Erythroblast (primary cell): ENCODE data around the gene MAEA.
"Not testable (repeated sequence)": the region's sequence is repeated elsewhere in the genome, so short reads cannot be mapped to it uniquely, and the experiment has no call there.

Source experiments
- DNase-seq, 2 experiments: peaks; one replicate each; lab custom pipeline; 2025; lab: John Stamatoyannopoulos, UW
- GATA1 ChIP-seq: IDR thresholded peaks from 2 replicates; pipeline ENCODE4 v1.6.1; 2011; ENCODE audit warnings: low read depth, mild to moderate bottlenecking, control low read depth, low read length, moderate library complexity
- POLR2A ChIP-seq: IDR thresholded peaks from 2 replicates; pipeline ENCODE4 v1.6.1; 2011; ENCODE audit warnings: mild to moderate bottlenecking, low read length

Gene MAEA

DNA sequence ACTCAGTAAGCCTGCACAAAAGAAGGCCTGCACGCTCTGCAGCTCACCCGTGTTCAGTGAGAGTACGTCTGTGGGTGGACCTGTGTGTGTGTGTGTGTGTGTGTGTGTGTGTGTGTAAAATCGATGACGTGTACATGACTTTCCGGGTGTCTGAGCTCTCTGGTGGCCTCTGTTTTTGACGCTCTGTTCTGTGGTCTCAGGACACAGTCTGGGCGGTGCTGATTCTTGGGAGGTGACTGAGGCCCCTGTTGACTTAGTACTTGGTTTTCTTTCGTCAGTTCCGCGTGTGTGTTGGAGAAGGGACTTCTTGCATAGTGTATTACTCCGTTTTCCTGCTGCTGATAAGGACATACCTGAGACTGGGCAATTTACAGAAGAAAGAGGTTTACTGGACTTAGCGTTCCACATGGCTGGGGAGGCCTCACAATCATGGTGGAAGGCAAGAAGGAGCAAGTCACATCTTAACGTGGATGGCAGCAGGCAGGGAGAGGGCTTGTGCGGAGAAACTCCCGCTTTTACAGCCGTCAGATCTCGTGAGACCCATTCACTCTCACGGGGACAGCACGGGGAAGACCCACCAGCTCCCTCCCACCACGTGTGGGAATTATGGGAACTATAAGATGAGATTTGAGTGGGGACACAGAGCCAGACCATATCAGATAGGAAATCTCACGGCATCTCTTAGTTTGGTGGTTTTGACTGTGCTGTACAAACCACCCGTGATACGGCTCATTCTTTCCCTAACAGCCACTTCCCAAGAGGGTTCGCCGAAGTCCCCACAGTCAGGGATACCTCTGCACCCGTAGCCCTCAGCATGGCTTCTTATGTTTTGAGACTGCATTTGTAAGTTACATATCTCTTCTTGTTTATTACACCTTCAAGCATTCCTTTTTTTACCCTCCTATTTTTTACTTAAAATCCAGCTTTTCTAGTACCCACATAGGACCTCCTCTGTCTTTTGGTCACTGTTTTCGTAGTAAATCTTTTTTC, 81.8 kb downstream of the MAEA start:
- DNase-seq: no peak
- TF ChIP-seq POLR2A (no peak), GATA1 (no peak)

DNA sequence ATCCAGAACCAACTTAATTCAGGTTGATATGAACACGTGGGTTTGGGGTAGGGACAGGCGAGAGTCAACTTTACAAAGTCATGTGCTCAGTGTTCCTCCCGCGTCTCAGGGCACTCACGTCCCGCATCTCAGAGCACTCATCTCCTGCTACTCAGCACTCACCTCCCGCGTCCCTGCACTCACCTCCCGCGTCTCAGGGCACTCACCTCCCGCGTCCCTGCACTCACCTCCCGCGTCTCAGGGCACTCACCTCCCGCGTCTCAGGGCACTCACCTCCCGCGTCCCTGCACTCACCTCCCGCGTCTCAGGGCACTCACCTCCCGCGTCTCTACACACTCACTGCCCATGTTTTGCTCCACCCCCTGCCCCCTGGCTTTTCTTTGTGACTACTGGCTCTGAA, 82.9 kb downstream of the MAEA start:
- not testable (repeated sequence) for DNase-seq

DNA sequence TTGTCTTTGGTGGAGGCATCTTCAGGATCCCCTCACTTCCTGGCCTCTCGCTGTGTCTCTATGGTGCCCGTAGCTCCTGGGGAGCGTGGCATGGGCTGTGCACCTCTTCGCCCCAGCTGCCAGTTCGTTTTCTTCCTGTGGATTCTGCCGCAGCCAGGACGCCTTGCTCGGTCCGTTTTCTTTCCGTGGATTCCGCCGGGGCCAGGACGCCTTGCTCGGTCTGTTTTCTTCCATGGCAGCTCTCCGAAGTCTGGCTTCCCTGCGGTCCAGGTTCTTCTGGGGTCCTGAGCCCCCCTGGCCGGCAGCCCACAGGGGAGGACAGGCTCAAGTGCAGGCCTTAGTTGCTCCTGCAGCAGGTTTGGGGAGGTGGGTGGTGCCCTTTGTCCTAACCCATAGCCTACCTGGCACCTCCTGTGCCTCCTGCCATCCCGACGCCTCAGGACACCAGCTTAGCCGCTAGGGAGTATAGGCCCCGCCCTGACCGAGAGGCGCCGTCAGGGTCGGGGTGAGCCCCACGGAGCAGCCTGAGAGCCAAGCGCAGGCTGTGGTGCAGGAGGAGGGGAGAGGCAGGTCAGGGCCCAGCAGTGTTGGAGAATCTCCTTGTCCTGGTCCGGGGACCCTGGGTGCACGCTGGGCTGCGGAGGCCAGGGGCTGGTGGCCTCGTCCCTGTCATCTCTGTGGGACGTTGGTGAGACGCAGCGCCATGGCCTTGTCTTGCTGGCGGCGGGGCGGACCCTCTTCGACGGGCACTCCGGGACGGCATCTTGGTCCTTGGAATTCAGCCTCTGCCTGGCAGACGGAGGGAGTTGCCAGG, 84.4 kb downstream of the MAEA start:
- TF ChIP-seq GATA1: no peak
- DNase-seq: no peak

DNA sequence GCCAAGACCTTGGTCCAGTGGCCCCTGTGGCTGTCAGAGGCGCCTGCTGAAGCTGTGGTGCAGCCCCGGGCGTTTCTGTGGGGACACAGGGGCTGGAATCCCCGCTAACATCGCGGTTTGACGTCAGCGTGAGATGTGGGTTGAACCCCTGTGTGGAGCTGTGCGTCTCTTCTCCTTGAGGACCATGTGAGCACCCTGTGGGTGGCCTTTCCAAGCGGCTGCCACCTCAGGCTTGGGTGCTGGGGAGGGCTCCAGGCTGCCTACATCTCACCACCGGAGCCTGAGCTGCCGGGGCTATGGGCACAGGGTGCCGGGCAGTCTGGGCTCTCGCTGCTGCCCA, 85.0 kb downstream of the MAEA start:
- no peak for TF ChIP-seq POLR2A
- TF ChIP-seq GATA1: no peak
- no peak for DNase-seq

DNA sequence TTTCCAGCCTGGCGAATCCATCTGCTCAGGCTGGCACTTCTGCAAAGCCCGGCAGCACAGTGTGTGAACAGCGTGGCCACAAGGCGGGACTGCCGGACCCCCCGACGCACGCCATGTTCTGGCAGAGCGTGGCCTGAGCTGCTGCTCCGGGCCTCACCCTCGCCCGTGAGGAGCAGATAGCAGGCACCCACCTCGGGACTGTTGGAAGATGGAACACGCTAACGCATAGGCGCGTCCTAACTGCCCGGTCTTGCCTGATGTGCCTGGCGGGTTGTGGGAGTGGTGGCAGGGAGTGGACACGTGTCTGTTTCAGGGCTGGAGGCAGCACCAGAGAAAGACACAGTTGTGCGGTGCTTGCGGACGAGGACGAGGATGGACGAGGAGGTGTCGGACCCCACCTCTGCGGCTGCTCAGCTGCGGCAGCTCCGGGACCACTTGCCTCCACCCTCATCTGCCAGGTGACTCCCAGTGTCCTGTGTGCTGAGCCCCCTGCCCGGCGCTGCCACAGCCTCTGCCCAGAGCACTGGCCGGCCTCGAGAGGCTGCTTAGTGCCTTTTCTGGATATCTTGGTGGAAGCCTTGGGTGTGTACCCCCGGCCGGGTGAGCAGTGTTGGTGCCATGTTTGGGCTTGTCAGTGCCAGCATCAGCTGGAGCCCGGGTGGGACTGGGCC, 85.5 kb downstream of the MAEA start:
- DNase-seq: no peak
- no peak for TF ChIP-seq POLR2A
- no peak for TF ChIP-seq GATA1

DNA sequence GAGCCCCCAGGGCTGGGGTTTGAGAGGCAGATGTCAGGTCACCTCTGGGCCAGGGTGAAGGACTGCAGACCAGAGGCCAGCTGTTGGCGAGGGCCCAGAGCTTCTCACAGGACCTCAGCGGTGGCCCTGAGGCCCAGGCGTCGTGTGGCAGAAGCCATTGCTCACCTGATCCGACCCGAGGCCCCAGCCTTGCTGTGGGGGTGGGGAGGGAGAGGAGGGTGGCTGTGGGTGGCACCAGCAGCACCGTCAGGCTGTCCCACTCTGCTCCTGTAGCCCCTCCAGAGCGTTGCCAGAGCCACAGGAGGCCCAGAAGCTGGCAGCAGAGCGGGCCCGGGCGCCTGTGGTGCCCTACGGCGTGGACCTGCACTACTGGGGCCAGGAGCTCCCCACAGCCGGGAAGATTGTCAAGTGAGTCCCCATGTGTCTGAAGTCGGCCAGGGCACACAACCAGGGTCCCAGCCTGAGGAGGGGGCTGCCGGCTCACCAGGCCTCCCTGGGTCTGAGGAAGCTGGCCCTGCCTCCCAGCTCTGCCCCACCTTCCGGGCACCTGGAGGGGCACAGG, 86.2 kb downstream of the MAEA start:
- no peak for DNase-seq
- TF ChIP-seq GATA1: no peak
- TF ChIP-seq POLR2A: no peak

DNA sequence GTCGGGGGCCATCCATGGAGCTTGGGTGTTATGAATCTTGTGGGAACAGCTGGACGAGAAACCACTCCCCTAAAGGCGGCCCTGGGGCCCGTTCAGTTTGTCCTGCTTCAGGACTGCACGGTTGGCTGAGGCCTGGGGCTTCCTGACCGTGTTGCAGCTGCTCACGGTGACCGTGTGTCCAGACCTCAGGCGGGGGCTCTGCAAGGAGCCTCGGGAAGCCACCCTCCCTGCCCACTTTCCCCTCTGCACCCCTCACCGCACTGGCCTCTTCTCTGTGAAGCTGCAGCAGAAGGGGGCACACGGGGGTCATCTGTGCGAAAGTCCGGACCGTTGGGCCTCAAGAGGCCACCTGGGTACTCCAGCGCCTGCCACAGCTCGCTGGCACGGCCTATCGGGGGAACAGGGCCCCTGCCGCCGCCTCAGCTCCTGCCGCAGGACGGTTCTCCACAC, 86.7 kb downstream of the MAEA start:
- no peak for TF ChIP-seq POLR2A
- no peak for TF ChIP-seq GATA1
- no peak for DNase-seq

DNA sequence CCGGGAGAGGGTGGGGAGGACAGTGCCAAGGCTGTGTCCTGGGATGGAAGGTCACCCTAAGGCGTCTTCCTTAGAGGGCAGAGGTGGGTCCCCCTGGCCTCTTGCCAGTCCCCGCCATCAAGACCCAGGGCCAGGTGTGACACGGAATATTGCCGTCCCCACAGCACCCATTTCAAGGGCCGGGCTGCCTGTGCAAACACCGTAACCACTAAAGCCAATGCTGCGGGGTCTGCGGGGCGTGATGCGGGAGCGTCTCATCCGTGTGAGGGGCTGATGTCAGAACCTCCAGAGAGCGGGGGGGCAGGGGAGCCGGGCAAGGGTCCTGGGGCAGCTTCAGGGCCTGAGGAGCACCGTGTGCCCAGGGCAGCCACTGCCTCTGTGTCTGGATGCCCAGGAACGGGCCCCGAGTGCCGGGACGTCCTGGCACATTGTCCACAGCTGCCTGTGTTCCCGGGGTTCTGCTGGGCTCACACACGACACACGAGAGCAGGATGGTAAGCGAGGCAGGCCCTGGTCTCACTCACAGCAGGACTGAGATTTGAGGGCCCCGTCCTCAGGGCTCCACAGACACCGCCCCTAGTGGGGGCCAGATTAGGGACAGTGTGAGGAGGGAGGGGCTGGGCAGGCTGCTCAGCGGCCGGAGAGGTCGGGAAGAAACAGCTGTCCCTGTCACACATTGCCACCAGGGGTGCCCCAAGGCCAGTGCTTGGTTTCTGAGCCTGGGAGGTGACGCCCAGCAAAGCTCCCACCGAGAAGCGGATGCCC, 87.3 kb downstream of the MAEA start:
- no peak for TF ChIP-seq POLR2A
- no peak for TF ChIP-seq GATA1

DNA sequence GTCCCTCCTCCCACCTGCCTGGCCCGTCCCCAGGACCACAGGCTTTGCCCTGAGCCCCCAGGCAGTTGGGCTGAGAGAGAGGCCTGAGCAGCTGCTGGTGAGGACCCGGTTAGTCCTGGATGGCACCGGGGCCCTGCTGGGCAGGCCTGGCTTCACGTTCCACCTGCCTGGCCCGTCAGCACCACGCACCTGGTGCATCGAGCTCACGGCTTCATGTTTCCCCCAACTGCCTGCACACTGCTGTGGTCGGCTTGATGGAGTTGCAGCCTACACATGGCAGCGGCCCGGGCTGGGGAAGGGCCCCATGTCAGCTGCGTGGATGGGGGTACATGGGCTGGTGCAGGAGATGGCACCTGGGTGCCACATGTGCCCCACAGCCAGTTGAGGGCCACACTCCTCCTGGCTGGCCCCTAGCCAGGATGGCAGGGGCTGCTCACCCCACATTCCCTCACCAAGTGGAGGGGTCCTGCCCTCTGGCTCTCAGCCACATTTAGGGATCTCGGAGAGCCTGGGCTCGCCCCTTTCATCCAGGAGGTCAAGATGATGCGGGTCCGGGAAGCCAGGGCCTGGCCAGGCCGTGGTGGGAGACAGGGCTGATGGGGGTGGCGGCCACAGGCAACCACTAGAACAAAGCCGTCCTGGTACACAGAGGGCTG, 88.0 kb downstream of the MAEA start:
- no peak for DNase-seq
- TF ChIP-seq POLR2A: no peak
- no peak for TF ChIP-seq GATA1

More for the DNA sequence above, 87.3 kb downstream of the MAEA start:
- no peak for DNase-seq

DNA sequence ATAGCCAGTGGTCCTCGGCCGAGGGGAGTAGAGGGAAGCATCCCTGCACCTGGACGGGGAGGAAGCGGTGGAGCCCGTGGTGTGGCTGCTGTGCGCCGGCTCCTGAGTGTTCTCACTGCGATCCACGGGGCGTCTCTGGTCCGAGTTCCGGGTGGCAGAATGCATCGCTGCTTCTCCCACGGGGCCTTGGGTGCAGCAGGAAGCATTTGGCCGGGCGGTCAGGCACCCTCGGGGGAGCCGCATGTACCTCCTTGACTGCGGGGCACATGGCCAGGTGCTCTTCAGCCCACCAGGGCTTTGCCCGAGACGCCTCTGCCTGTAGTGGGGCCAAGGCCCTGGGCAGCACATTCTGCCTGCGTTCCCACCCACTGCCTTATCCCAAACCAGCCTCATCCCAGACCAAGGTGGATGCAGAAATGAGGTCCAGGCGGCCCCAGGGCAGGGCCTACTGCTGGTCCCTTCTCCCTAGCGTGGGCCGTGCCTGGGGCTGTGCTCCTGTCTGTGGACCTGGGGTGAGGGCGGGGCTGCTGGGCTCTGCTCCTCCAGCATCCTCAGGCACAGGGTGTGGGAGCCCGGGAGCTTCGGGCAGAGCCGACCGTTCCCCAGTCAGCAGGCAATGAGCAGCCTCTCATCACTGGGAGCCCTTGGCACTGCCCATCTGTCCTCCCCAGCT, 89.0 kb downstream of the MAEA start:
- no peak for TF ChIP-seq POLR2A
- no peak for TF ChIP-seq GATA1
- DNase-seq: no peak

DNA sequence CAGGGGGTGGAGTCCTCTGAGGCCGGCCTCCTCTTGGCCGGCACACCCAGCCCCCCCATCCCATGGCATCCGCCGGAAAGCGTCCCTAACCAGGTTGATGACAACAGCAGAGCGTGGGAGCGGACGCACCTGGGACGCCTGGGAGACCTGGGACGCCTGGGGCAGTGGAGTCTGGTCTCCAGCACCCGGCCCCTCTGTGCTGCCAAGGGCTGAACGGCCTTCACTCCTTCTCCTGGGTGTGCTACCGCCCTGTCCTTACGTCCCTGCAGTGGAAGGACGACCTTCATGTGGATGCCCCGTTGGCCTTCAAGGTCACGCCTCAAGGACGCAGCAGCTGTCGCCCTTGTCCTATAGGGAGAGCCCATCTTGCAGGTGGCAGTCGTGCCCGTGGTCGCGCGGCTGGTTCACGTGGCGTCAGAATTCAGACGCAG, 89.7 kb downstream of the MAEA start:
- TF ChIP-seq GATA1 (no peak), POLR2A (no peak)
- DNase-seq: no peak

DNA sequence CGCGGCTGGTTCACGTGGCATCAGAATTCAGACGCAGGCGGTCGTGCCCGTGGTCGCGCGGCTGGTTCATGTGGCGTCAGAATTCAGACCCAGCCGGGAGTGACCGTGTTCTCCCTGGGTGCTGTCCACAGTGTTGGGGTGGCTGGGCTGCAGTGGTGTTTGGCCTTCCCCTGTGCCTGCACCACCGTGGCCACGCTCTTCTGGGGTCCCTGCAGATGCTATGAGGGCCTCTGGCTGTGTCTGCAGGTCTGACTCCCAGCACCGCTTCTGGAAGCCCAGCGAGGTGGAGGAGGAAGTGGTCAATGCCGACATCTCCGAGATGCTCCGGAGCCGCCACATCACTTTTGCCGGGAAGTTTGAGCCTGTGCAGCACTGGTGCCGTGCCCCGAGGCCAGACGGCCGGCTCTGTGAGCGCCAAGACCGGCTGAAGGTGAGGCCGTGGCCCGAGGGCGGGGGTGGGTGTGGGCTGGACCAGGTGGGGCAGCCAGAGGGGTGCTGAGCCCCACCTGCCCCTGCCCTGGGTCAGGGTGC, 90.2 kb downstream of the MAEA start:
- TF ChIP-seq POLR2A (no peak), GATA1 (no peak)
- DNase-seq: no peak
